ENCODE measurements around the gene PGGHG. TPM values are rescaled to one million over a fixed set of nuclear protein-coding genes. Genes with fewer than 3 reads are reported as not detected.

PGGHG gene
- total and polyA plus RNA-seq, 2 of the 13 experiments (the other 11 are each of a cell fraction or from before 2014, with no cell fraction given): 5.9 to 14.8 TPM

- ChIA-PET CTCF (ENCODE audit: low intra/inter-chr PET ratio, low total read pairs) (no interaction called here), POLR2A (no interaction called here)
- no peaks in the 10 kb centered on the region for H4K20me1 ChIP-seq (ENCODE audit: insufficient read depth, low read length)
- no peak for ATAC-seq
- no peak for TF ChIP-seq PRPF4 (IDR thresholded peaks at IDR 0.05; ENCODE audit: low read depth, low read length, poor library complexity, severe bottlenecking)
- no peak for TF ChIP-seq BORCS8-MEF2B (CRISPR knock-in tag; IDR thresholded peaks at IDR 0.05)
- no peak for TF ChIP-seq ZNF841 (CRISPR knock-in tag; IDR thresholded peaks at IDR 0.05; ENCODE audit: borderline replicate concordance)
- no peak for TF ChIP-seq ZFP62 (CRISPR knock-in tag; IDR thresholded peaks at IDR 0.05)
- no peak for TF ChIP-seq ELF1 (CRISPR knock-in tag; IDR thresholded peaks at IDR 0.05)
- TF ChIP-seq SP5 (CRISPR knock-in tag; IDR thresholded peaks at IDR 0.05; ENCODE audit: borderline replicate concordance, low read depth): no peak
- TF ChIP-seq TRIM22 (IDR thresholded peaks at IDR 0.05): no peak
- no peak for TF ChIP-seq ZNF12 (CRISPR knock-in tag; IDR thresholded peaks at IDR 0.05)
- TF ChIP-seq SMAD3 (CRISPR knock-in tag; IDR thresholded peaks at IDR 0.05): no peak
- no peak for TF ChIP-seq ZSCAN25 (CRISPR knock-in tag; IDR thresholded peaks at IDR 0.05)
- TF ChIP-seq NFE2L1 (CRISPR knock-in tag; IDR thresholded peaks at IDR 0.05; ENCODE audit: borderline replicate concordance): no peak
- TF ChIP-seq KLF11 (CRISPR knock-in tag; IDR thresholded peaks at IDR 0.05): no peak
- 0 out of 5 replicates have a peak, but pooled peaks cover 0 to 2% of the 10 kb centered on the region in 2 experiments for H3K36me3 ChIP-seq (replicated peaks in 1 of 2; ENCODE audit: control insufficient read depth in 1 of 2, insufficient read depth in 2 of 2, low read length in 2 of 2)
- peaks cover 5 to 13% of the 10 kb centered on the region in 2 experiments for H3K27me3 ChIP-seq (ENCODE audit: control insufficient read depth in 1 of 2, insufficient read depth in 2 of 2, low read length in 2 of 2)
- intact Hi-C loops (cut with micrococcal nuclease; ENCODE audit: unreplicated experiment) (no loop called here), in situ Hi-C loops (cut with HindIII; ENCODE audit: extremely low pct_ligation_motif_present, low pct_unique_long_range_greater_than_20kb) (no loop called here)
- no peak overlapping the region for H3K27ac ChIP-seq (ENCODE audit: extremely low read length, insufficient read depth, low read length)
- no peak overlapping the region for H3K9ac ChIP-seq (ENCODE audit: insufficient read depth, low read depth, low read length)
- no TSS peak for BruUV-seq (replicated peaks)
- peaks cover 26% of the 10 kb centered on the region for H3K4me1 ChIP-seq (ENCODE audit: insufficient read depth, low read length)
- 93% methylated on average over 10 of the region's 29 CpGs for WGBS (ENCODE audit: low lambda C conversion rate)
- no peak overlapping the region for H2AFZ ChIP-seq (ENCODE audit: low read length)
- no peak overlapping the region for H3K4me2 ChIP-seq (ENCODE audit: low read depth, low read length)
- no peak for DNase-seq (ENCODE audit: low spot score)
- FAIRE-seq: no peak
- no peaks in the 10 kb centered on the region for H3K9me3 ChIP-seq (ENCODE audit: low read length)
- no peak overlapping the region for H3K4me3 ChIP-seq (replicated peaks in 1 of 3; ENCODE audit: insufficient read depth in 1 of 3, low read depth in 2 of 3, low read length in 3 of 3)
- no peaks in the 10 kb centered on the region for H3K79me2 ChIP-seq (ENCODE audit: insufficient read depth, low read length)
Measured at GRCh38 chr11:292211-293121, 3.5 kb downstream of the PGGHG start.
